ENCODE data around the gene GJA4.

GRCh38 chr1:34808051-34808810 is 15.4 kb downstream of the GJA4 start:
- TF ChIP-seq ZFP36 (IDR thresholded peaks at IDR 0.05; ENCODE audit: borderline replicate concordance, low read depth, low read length, partially characterized antibody): no peak
- no peak for TF ChIP-seq MXI1 (IDR thresholded peaks at IDR 0.05; ENCODE audit: borderline replicate concordance, low read depth, low read length)
- no peak for TF ChIP-seq ZNF703 (CRISPR knock-in tag; IDR thresholded peaks at IDR 0.05; ENCODE audit: borderline replicate concordance)
- TF ChIP-seq U2AF2 (IDR thresholded peaks at IDR 0.05; ENCODE audit: low read depth, low read length): no peak
- TF ChIP-seq SMAD1 (CRISPR knock-in tag; IDR thresholded peaks at IDR 0.05; ENCODE audit: borderline replicate concordance, low read depth): no peak
- TF ChIP-seq MEIS1 (CRISPR knock-in tag; IDR thresholded peaks at IDR 0.05; ENCODE audit: borderline replicate concordance): no peak
- no peak for TF ChIP-seq ZC3H4 (CRISPR knock-in tag; IDR thresholded peaks at IDR 0.05; ENCODE audit: borderline replicate concordance)
- TF ChIP-seq CTCF (CRISPR knock-in tag; IDR thresholded peaks at IDR 0.05): no peak
- no peak for TF ChIP-seq MAZ (IDR thresholded peaks at IDR 0.05; ENCODE audit: borderline replicate concordance, low read depth, low read length)
- TF ChIP-seq MAZ (CRISPR knock-in tag; IDR thresholded peaks at IDR 0.05; ENCODE audit: low read depth): no peak
- TF ChIP-seq HNRNPH1 (optimal IDR thresholded peaks at IDR 0.05; ENCODE audit: low read depth, low read length): no peak
- no peak for TF ChIP-seq HMGXB4 (CRISPR knock-in tag; IDR thresholded peaks at IDR 0.05; ENCODE audit: borderline replicate concordance in 1 of 2, low read depth in 1 of 2)
- TF ChIP-seq MAFK (conservative IDR thresholded peaks at IDR 0.05 in 1 of 2, IDR thresholded peaks at IDR 0.05 in 1 of 2; ENCODE audit: low read length in 2 of 2): no peak
- no peak for TF ChIP-seq USF2 (IDR thresholded peaks at IDR 0.05; ENCODE audit: low read depth, low read length)
- no peak for TF ChIP-seq USF2 (CRISPR knock-in tag; IDR thresholded peaks at IDR 0.05; ENCODE audit: borderline replicate concordance)

Data from HepG2 (cell line).